IPS-15b (cell line): ENCODE measurements around the gene SCFD2.
"Not testable (repeated sequence)": the region's sequence is repeated elsewhere in the genome, so short reads cannot be mapped to it uniquely, and the experiment has no call there.

Experiments
- H3K27me3 ChIP-seq: one replicate; pipeline ENCODE4 v1.6.1; 2013; ENCODE audit warnings: low read length; ENCODE audit not compliant: control insufficient read depth, insufficient read depth
- H3K36me3 ChIP-seq: one replicate; pipeline ENCODE4 v1.6.1; 2013; ENCODE audit warnings: low read length; ENCODE audit not compliant: control insufficient read depth, insufficient read depth
- H3K4me1 ChIP-seq: one replicate; pipeline ENCODE4 v1.6.1; 2013; ENCODE audit warnings: mild to moderate bottlenecking, low read length; ENCODE audit not compliant: control insufficient read depth, insufficient read depth
- H3K4me3 ChIP-seq: one replicate; pipeline ENCODE4 v1.5.1; 2013; ENCODE audit warnings: low read depth, low read length
- H3K9ac ChIP-seq: one replicate; pipeline ENCODE4 v1.6.1; 2013; ENCODE audit warnings: low read depth, mild to moderate bottlenecking, low read length
- H3K9me3 ChIP-seq: one replicate; pipeline ENCODE4 v1.6.1; 2013; ENCODE audit warnings: mild to moderate bottlenecking, low read length; ENCODE audit not compliant: control insufficient read depth, insufficient read depth

SCFD2 gene

DNA sequence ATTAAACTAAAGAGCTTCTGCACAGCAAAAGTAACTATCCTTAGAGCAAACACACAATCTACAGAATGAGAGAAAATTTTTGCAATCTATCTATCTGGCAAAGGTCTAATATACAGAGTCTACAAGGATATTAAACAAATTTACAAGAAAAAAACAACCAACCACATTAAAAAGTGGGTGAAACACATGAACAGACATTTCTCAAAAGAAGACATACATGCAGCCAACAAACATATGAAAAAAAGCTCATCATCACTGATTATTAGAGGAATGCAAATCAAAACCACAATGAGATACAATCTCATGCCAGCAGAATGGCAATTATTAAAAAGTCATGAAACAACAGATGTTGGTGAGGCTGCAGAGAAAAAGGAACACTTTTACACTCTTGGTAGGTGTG lies 73.7 kb downstream of the SCFD2 start:
- not testable (repeated sequence) for H3K4me1 ChIP-seq, H3K9ac ChIP-seq, H3K9me3 ChIP-seq, H3K36me3 ChIP-seq, H3K27me3 ChIP-seq, H3K4me3 ChIP-seq

DNA sequence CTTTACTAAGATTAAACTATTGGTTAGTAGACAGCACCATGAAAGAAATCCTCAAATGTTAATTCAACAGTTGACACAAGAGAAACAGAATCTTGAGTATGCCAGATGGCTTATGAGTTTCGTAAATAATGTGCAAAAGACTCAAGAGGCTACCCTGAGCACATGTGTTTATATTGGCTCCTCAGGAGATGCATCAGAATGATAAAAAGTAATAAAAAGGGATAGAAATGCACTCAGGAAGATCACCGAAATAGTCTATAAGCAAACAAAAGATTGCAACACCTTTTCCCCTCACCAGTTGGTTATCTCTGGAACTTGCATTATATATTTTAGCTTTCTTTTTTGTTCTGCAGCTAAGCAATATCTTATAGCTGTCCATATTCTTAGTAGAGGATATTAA lies 84.4 kb downstream of the SCFD2 start:
- Histone ChIP-seq H3K9ac (no peak overlapping the region), H3K9me3 (no peaks in the 10 kb centered on the region), H3K36me3 (no peaks in the 10 kb centered on the region), H3K4me1 (no peaks in the 10 kb centered on the region), H3K27me3 (no peaks in the 10 kb centered on the region), H3K4me3 (no peak overlapping the region)

DNA sequence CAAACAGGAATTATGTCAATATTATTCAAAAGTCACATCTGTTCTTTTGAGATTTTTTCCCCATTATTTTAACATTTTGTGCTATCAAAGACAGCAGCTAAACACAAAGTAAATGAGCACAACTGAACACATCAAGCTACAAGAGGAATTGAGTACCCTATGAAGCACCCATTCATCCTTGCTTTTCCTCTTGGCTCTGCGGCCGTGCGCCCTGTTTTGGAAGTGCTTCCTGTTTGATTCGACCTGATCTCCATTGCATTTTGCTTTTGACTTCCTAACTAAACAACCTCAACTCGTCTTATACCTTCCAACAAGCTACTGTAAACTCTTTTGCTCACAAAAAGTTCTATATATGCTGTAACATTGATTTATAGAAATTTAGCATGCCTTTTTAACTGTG lies 85.0 kb downstream of the SCFD2 start:
- Histone ChIP-seq H3K36me3 (no peaks in the 10 kb centered on the region), H3K9ac (no peak overlapping the region), H3K9me3 (no peaks in the 10 kb centered on the region), H3K4me3 (no peak overlapping the region), H3K27me3 (no peaks in the 10 kb centered on the region), H3K4me1 (no peaks in the 10 kb centered on the region)

DNA sequence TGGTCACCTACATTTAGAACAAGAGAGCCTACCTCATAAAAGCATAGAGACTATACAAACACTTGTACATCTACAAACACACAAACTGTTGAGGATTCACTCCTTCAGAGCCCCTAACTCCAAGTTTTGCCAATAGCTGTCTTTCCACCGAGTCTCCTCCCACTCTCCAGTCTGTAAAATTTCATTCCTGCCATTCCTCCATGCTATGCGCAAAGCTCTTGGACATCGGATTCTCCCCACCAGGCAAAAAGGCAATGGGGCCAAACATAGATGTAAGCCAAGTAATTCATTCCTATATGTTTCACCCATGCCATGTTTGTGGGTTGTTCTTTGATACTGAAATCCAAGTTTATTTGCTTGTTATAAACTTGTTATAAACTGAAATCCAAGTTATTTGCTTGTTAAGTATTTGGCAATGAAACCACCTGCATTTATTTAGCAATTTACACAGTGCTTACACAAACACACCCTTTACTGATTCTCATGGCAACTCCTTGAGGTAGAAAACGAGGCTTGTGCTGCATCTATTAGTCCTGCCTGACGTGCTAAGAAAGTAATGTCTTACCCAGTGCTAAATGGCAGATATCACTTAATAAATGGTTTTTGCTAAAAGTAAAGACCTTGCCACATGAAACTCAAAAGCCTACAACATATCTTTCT lies 91.1 kb downstream of the SCFD2 start:
- Histone ChIP-seq H3K36me3 (no peaks in the 10 kb centered on the region), H3K4me3 (no peak overlapping the region), H3K4me1 (no peaks in the 10 kb centered on the region), H3K9ac (no peak overlapping the region), H3K9me3 (no peaks in the 10 kb centered on the region), H3K27me3 (no peaks in the 10 kb centered on the region)

DNA sequence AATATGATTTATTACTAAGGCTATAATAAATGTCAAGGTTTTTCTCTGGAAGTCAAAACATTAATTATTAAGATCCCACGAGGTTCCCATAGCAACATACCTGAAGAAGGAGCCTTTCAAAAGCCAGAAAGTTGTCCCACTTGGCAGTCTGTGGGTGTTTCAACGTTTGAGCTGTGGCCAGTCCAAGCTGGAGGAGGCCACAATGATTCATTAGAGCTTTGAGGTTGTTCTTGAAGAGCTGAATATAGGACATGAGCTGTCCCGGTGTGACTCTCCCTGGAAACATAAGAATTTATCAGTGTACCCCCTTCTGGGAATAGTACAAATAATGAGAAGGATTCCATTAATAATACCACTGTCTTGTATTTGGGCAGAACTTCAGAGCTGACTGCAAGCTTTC lies 92.1 kb downstream of the SCFD2 start:
- Histone ChIP-seq H3K36me3 (no peaks in the 10 kb centered on the region), H3K4me3 (no peak overlapping the region), H3K27me3 (no peaks in the 10 kb centered on the region), H3K4me1 (no peaks in the 10 kb centered on the region), H3K9ac (no peak overlapping the region), H3K9me3 (no peaks in the 10 kb centered on the region)

DNA sequence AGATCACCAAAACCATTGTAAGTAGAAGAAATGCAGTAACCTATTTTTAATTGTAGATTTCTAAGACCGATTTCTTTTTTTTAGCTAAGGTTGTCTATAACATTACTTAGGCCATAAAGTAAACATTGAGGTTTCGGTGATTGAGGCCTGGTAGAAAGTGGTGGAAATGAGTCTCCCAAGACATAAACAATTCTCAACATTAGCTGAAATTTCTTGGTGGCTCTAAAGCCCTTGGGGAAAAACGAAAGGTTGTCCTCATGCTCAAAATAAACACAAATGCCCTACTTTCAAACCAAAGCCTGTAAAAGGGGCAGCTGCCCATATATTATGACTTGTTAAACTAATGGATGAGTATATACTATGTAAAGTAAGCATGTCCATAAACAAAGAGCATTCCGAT lies 98.8 kb downstream of the SCFD2 start:
- Histone ChIP-seq H3K9me3 (no peaks in the 10 kb centered on the region), H3K36me3 (no peaks in the 10 kb centered on the region), H3K27me3 (no peaks in the 10 kb centered on the region), H3K9ac (no peak overlapping the region), H3K4me1 (no peaks in the 10 kb centered on the region), H3K4me3 (no peak overlapping the region)

DNA sequence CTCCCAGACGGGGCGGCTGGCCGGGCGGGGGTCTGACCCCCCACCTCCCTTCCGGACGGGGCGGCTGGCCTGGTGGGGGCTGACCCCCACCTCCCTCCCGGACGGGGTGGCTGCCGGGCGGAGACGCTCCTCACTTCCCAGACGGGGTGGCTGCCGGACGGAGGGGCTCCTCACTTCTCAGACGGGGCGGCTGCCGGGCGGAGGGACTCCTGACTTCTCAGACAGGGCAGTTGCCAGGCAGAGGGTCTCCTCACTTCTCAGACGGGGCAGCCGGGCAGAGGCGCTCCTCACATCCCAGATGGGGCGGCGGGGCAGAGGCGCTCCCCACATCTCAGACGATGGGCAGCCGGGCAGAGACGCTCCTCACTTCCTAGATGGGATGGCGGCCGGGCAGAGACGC lies 109.9 kb downstream of the SCFD2 start:
- H3K36me3 ChIP-seq, H3K27me3 ChIP-seq, H3K4me1 ChIP-seq, H3K9me3 ChIP-seq, H3K9ac ChIP-seq, H3K4me3 ChIP-seq: not testable (repeated sequence)

DNA sequence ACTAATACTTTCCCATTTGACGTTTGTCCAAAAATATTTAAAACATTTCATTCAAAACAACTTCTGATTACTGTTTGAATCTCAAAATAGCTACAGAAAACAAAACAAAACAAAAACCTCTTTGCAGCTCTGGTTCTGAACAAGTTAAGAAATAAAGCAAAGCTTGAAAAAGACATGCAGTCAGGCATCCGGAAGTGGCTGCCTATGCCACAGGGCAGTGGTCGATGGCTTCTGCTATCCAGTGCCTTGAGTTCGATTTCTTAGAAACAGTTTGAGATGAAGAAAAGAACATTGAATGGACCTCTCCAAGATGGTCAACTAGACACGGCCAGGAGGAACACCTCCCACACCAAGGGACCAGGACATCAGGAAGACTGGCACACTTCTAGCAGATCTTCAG lies 125.3 kb downstream of the SCFD2 start:
- Histone ChIP-seq H3K4me1 (no peaks in the 10 kb centered on the region), H3K9me3 (no peaks in the 10 kb centered on the region), H3K36me3 (peaks cover 3% of the 10 kb centered on the region), H3K4me3 (no peak overlapping the region), H3K27me3 (no peaks in the 10 kb centered on the region), H3K9ac (no peak overlapping the region)

DNA sequence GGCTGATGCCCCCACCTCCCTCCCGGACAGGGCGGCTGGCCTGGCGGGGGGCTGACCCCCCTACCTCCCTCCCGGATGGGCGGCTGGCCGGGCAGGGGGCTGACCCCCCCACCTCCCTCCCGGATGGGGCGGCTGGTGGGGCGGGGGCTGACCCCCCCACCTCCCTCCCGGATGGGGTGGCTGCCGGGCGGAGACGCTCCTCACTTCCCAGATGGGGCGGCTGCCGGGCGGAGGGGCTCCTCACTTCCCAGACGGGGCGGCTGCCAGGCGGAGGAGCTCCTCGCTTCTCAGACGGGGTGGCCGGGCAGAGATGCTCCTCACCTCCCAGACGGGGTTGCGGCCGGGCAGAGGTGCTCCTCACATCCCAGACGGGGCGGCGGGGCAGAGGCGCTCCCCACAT lies 127.5 kb downstream of the SCFD2 start:
- H3K4me1 ChIP-seq, H3K27me3 ChIP-seq, H3K4me3 ChIP-seq, H3K9me3 ChIP-seq, H3K9ac ChIP-seq, H3K36me3 ChIP-seq: not testable (repeated sequence)

DNA sequence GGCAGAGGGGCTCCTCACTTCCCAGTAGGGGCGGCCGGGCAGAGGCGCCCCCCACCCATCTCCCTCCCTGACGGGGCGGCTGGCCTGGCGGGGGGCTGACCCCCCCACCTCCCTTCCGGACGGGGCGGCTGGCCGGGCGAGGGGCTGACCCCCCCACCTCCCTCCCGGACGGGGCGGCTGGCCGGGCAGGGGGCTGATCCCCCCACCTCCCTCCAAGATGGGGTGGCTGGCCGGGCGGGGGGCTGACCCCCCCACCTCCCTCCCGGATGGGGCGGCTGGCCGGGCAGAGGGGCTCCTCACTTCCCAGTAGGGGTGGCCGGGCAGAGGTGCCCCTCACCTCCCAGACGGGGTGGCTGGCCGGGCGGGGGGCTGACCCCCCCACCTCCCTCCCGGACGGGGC lies 128.1 kb downstream of the SCFD2 start:
- H3K4me1 ChIP-seq, H3K27me3 ChIP-seq, H3K9ac ChIP-seq, H3K9me3 ChIP-seq, H3K4me3 ChIP-seq, H3K36me3 ChIP-seq: not testable (repeated sequence)

DNA sequence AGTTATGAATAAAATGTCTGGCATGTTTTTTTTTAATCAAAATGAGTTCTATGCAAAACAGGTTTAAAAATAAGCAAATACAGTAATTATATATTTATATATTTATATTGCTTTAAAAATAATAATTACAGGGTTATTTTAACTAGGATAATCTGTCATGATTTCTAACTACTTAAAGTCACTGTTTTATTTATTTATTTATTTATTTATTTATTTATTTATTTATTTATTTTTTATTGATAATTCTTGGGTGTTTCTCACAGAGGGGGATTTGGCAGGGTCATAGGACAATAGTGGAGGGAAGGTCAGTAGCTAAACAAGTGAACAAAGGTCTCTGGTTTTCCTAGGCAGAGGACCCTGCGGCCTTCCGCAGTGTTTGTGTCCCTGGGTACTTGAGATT lies 129.2 kb downstream of the SCFD2 start:
- H3K4me3 ChIP-seq, H3K9ac ChIP-seq, H3K9me3 ChIP-seq, H3K27me3 ChIP-seq, H3K4me1 ChIP-seq, H3K36me3 ChIP-seq: not testable (repeated sequence)

DNA sequence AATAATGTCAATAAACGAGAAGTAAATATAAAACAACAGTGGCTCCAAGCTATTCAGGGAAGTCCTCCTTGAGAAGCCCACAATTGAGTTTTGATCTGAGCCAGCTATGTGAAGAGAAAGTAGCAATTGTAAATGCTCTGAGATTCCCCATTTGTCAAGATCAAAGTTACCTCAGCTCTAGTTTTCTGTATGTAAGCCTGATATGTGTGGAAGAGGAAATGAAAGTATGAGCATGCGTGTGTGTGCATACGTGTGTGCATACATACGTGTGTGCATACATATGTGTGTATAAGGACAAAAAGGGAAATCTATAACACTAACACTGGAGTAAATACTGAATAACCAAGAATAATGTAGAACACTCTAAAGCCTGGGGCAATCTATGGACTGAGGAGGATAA lies 130.3 kb downstream of the SCFD2 start:
- no peaks in the 10 kb centered on the region for H3K36me3 ChIP-seq
- no peak overlapping the region for H3K4me3 ChIP-seq
- no peaks in the 10 kb centered on the region for H3K9me3 ChIP-seq
- H3K27me3 ChIP-seq: no peaks in the 10 kb centered on the region
- H3K9ac ChIP-seq: no peak overlapping the region
- no peaks in the 10 kb centered on the region for H3K4me1 ChIP-seq

DNA sequence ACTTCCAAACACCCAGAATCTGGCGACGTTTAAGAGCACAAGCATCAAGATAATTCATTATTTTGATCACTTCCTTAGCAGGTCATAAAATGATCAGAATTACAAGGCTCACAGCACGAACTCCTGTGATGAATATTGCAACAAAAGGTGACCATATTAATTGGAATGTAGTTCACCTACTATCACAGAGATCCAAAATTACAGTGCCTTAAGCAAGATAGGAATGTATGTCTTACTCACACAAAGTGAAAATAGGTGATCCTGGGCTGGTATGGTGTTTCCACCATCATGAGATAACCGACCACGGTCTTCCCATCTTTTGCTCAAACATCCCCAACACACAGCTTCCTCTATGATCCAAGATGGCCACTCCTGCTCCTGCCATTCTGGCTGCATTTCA lies 131.2 kb downstream of the SCFD2 start:
- H3K36me3 ChIP-seq: no peaks in the 10 kb centered on the region
- no peak overlapping the region for H3K4me3 ChIP-seq
- no peaks in the 10 kb centered on the region for H3K9me3 ChIP-seq
- H3K4me1 ChIP-seq: no peaks in the 10 kb centered on the region
- no peaks in the 10 kb centered on the region for H3K27me3 ChIP-seq
- H3K9ac ChIP-seq: no peak overlapping the region
